NCI-H446 (cell line): ENCODE measurements around the gene EYS.
"Not testable (repeated sequence)": the region's sequence is repeated elsewhere in the genome, so short reads cannot be mapped to it uniquely, and the experiment has no call there.

Source experiments
- DNase-seq, 2 experiments: peaks; one replicate each; lab custom pipeline; 2025; lab: John Stamatoyannopoulos, UW

The EYS gene

DNA sequence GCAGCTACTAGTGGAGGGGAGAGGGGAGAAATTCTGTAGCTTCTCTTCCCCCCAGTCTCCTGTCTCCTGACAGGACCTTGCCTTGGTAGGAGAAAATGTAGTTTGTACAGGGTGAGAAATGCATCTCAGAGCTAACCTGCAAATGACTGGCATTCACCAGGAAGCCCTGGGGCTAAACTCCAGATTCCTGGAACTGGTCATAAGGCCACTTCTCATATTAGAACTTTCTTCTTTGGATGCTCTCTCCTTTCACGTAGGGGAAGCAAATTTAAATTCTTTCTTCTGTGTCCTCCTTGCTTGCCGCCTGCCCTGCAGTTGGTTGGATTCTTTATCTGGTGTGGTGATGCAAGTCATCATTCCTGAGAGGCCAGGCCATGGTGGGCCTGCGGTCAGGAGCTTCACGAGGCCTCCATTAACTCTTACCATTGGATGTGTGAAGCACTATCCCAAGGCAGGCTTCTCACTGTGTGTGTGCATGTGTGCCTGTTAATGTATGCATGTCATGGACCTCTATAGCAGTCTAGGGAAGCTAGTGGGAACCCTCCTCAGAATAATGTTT is 1889.5 kb downstream of the EYS start:
- no peak for DNase-seq

GRCh38 chr6:63816982-63817436 is 1890.0 kb downstream of the EYS start:
- DNase-seq: no peak

- DNase-seq: no peak
These were observed 1890.5 kb downstream of the EYS start for GRCh38 chr6:63816401-63816981.

- no peak for DNase-seq
These were observed 1892.6 kb downstream of the EYS start for GRCh38 chr6:63814459-63814858.

DNA sequence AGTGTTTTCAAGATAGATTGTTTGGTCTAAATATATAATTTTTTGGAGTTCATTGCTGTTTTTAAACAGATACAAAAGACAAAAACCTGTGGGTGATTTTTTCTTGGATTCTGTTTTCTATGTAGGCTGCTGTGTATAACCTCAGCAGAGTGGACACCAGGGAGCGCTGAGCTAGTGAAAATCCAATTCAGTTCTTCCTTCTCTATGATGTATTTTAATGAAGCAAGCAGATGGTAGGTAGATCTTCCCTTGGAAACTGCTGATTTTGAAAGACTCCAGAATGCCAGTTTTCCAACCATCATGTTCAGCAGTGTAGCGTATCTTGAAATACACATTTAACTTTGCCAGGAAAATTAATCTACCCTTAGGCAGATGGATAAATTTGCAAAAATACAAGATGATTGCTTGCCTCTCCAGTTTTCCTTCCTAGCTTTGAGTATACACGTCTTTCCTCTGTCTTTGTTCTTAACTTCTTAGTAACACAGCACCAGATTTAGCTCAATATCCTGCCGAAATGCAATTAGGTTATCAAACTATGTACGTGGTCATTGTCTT is 1893.4 kb downstream of the EYS start:
- peak in 1 of 2 experiments; percentile 17 for DNase-seq

DNA sequence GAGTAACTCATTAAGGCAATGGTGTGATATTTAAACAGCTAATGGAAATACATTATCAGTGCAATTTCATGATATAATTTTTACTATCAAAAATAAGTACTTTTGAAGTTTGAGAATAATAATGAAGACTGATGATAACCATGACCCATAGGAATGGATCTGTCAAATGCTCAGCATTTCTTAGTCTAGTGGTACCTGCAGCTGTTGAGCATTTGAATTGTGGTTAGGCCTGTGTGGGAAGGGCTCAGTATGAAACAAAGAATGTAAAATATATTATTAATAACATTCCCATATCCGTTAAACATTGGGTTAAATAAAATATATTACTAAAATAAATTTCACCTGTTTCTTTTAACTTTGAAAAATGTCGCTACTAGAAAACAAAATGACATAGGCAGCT is 1898.5 kb downstream of the EYS start:
- DNase-seq: no peak

- no peak for DNase-seq
These were observed 1900.0 kb downstream of the EYS start for GRCh38 chr6:63807056-63807455.

DNA sequence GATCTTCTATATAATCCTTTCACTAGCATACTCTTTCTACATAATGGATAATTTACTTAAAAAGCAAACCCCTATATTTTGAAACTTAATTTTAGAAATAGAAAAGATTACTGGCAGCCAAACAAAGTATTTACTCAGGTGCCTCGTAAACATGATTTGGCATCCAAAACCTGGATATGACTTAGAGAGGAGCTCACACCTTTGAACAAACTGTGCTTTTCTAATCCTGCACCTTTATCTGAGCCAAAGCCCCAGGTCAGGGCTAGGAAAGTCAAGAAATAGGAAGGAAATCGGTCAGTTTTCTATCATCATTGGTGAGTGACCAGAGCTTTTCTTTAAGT is 1900.5 kb downstream of the EYS start:
- DNase-seq: no peak

DNA sequence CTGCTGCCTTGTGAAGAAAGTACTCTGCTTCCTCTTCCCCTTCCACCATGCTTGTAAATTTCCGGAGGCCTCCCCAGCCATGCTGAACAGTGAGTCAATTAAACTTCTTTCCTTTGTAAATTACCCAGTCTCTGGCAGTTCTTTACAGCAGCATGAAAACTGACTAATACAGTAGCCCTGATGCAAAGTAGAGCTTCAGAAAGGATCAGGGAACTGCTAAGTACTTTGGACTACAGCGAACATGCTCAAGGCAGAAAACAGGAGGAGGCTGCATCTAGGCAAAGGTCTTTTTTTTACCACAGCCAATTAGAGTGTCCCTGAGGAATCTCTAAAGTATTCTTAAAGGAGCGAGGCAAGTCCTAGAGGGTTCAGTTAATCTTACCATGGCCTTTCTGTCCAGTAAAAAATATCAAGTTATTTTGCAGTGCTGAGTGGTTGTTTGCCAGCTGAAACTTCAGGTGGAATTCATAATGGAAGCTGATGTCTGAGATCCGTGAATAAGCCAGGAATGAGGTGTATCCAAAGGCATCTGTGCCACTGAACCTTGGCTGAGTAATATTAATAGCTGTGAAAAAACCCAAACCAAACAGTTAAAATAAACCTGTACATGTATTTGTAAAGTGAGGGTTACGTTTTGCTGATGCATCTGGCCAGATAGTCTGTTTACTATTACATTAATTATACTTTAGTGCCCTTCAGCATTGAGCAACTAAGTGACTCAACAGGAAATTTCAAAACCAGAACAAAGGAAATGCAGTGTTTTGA is 1901.0 kb downstream of the EYS start:
- no peak for DNase-seq

DNA sequence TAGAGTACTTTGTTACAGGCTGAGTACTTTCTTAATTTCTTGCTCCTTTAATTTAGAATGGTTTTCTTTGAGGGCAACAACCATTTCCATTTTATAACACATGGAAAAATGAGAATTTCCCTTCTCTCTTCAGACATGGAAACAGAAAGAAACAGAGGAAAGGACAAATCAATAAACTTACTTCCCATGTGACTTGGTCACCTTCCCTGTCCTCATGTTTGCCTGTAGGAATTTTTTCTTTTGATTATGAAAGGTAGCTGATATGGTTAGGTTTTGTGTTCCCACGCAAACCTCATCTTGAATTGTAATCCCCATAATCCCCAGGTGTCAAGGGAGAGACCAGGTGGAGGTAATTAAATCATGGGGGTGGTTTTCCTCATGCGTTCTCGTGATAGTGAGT is 1901.7 kb downstream of the EYS start:
- no peak for DNase-seq

DNA sequence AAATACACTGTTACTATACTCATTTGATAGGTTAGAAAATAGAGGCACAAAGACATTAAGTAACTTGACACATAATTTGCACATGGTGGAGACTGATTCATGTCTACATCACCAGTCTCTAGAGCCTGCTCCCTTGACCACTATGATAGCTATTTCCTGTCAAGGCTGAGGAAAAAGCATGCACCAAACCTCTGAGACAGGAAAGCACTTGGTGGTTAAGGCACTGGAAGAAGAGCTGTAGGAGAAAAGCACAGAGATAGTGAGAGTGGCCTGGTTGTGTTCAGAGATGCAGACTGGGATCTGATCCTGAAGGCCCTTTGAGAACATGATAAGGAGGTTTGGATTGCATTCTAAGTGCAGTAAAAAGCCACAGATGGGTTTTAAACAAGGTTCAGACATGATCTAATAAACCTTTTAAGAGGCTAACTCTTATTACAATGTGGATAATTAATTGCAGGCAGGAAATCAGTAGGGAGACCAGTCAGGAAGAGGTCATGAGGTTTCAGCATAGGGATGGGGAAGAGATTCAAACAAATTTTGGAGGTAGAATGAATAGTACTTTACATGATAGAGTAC is 1902.6 kb downstream of the EYS start:
- DNase-seq: no peak

DNA sequence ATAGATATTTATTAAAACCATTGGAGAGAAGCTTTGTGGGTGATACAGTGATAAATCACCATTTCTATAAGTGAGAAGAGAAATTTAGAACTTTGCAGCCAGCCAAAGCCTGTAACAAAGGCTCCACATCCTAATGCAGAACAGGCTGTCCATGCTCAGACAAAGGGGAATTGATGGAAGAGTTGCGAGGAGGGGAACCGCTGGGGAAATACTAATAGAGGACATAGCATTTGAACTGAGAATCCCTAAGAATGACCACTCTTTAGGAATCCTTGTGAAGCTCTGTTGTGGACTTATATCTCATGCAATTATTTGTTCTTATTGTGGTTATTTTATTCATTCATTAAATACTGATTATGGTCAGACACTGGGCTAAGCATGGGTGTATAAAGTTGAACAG is 1903.7 kb downstream of the EYS start:
- DNase-seq: no peak

- no peak for DNase-seq
These were observed 1904.3 kb downstream of the EYS start for GRCh38 chr6:63802606-63803206.

GRCh38 chr6:63800386-63800785 is 1906.6 kb downstream of the EYS start:
- not testable (repeated sequence) for DNase-seq

DNA sequence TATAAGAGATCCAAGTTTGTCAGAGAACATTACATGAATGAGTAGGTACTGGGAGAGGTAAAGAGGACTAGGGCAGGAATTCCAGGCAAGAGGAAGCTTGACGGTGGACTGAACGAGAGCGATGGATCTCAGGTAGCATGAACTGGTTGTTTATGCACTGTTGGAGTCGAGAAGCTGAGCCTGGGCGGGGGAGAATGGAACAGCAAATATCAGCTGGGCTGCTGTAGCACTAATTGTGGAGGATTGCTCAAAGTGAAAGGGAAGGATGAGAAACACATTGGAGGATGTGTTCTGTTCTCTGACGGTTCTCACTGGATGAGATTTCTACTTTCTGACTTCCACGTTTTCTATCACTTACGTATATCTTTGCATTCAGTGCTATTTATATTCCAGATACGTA is 1907.2 kb downstream of the EYS start:
- no peak for DNase-seq

DNA sequence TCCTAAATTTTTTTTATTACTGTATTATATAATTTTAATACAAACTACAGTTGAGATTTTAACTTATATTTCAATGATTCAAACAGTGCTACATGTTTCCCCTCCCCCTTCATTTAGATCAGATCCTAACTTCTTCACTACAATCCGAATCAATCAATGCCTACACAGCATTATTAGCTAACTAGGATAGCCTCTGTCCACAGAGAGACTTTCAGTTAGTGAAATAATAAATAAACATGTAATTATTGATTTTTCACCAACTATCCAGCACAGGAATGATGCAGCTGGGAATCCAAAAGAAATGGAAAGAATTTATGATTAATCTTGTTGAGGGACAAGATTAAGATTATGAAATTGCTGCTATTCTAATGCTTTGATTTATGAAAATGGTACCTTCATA is 1907.7 kb downstream of the EYS start:
- no peak for DNase-seq

- DNase-seq: no peak
These were observed 1908.6 kb downstream of the EYS start for GRCh38 chr6:63798378-63798777.

- no peak for DNase-seq
These were observed 1909.3 kb downstream of the EYS start for GRCh38 chr6:63797721-63798120.

GRCh38 chr6:63795826-63796225 is 1911.2 kb downstream of the EYS start:
- no peak for DNase-seq

- no peak for DNase-seq
These were observed 1912.0 kb downstream of the EYS start for GRCh38 chr6:63795006-63795405.

GRCh38 chr6:63793465-63794137 is 1913.4 kb downstream of the EYS start:
- no peak for DNase-seq
